HG02610 (cell line): ENCODE measurements around the gene SLC39A11.
"Not testable (repeated sequence)": the region's sequence is repeated elsewhere in the genome, so short reads cannot be mapped to it uniquely, and the experiment has no call there.

Experiments used
- ATAC-seq: cut with Tn5 transposase; IDR thresholded peaks from one replicate; pipeline ENCODE4 v1.9.1; 2021; ENCODE audit warnings: mild to moderate bottlenecking, moderate library complexity; ENCODE audit not compliant: unreplicated experiment

The SLC39A11 gene

GRCh38 chr17:73092523-73093135 lies at the start of gene SLC39A11:
TSS of gene SLC39A11 (minus strand) at chr17:73092688. CDS start at chr17:73088764, 3,924 bp downstream.
- peak; percentile 99 for ATAC-seq

DNA sequence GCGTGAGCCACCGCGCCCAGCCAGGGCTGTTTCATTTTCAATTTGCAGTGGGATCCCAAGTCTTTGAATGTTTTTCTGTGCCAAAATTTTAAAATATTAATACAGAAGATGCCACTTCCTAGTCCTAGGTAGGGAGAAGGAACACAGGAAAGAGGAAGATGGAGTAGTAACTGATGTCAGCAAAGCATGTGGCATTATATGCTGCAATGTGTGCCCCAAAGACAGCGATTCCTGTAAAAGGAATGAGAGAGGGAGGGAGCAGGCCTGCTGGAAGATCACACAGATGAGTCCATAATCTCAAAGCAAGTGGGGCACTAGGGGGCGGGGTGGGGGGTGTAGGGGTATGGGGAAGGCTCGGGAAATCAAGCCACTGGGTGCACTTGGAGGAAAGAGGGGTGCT lies 48.9 kb upstream of the SLC39A11 start:
- no peak for ATAC-seq

DNA sequence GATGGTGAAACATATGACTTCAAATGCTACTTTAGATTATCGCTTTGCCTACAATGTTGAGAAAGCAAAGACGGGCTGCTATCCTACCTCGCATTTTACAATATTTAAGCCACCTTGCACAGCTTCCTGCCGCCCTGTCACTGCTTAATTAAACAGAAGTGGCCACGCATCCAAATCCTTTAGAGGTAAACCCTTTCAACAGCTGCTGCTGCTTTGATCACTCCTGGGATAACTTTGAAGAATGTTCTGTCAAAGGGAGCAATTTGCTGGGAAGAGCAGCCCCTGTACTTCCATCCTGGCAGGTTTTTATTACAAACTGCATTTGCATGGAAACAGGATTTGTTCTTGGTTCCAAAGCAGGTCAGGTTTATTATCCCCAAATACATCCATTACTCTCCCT lies 48.1 kb upstream of the SLC39A11 start:
- ATAC-seq = no peak

- no peak for ATAC-seq
Measured at GRCh38 chr17:73139296-73139695, 46.8 kb upstream of the SLC39A11 start.

DNA sequence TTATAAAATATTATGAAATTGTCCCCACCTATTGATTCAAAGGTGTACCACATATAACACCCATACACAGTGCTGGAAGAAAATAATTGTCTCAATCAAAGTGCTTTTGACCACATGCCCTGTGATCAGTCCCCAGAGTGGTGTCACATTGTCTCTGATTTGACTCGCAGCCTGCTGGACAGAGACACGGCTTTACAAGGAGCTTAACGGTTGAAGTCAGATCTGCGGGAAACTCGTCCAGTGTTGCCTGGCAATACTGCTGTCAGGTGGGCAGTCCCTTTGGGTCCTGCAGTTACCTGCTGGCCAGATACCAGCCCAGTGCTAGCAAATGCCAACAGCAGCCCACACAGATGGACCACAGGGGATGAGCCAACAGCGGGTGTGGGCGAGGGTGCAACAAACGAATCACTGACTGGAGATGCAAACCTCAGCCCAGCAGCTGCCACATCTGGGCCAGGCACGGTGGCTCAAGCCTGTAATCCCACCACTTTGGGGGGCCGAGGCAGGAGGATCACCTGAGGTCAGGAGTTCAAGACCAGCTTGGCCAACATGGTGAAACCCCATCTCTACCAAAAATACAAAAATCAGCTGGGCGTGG lies 46.2 kb upstream of the SLC39A11 start:
- ATAC-seq = no peak

- no peak for ATAC-seq
Measured at GRCh38 chr17:73137376-73137775, 44.9 kb upstream of the SLC39A11 start.

- ATAC-seq = no peak
Measured at GRCh38 chr17:73135766-73136165, 43.3 kb upstream of the SLC39A11 start.

DNA sequence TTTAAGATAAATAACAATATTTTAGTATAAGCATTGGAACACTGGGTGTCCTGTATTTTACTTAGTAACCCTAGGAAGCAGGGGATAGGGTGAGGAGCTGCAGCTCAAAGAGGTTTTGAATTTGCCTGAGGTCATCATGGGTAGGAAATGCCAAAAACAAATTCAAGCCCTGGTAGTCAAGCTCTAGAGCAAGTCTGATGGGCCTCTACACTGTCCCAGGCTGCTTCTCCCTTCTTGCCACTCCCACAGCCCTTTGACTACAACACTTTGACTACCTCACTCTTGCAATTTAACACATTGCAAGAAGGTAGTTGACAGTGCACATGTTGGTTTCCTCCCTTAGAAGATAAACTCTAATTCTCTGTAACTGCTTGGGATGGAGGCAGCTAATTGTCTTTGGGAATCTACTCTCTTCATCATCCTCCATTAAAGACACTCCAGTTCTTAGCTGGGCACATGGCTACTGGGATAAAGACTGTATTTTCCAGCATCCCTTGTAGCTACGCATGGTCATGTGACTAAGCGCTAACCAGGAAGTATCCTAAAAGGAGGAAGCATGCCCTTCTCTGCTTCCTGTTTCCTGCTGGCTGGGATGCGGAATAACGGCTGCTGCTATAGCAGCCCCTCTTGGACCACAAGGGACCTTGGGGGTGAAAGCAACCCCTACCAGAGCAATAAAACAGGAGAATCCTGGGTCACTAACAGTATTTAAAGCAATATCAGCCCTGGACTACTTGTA lies 41.6 kb upstream of the SLC39A11 start:
- ATAC-seq = no peak

DNA sequence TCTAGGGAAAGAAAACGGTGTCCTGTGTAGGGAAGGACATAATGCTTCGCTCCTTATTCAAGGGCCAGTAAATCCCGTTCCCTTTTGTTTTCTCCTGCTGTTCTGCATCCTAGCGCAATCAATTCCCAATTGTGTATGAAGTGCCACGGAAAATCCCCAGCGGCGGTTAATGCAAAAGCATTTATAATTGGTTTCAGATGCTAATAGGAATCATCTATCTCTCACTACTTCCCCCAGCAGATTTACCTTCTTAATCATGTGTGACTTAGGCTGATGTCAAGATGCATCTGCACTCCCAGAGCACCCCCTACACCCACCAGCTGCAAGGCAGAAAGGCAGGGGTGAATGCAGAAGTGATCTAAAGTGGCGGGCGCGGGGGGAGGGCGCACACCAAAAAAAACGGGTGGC lies 39.6 kb upstream of the SLC39A11 start:
- no peak for ATAC-seq

- ATAC-seq = not testable (repeated sequence)
Measured at GRCh38 chr17:73131439-73131838, 39.0 kb upstream of the SLC39A11 start.

GRCh38 chr17:73130977-73131376 lies 38.5 kb upstream of the SLC39A11 start:
- ATAC-seq = no peak

DNA sequence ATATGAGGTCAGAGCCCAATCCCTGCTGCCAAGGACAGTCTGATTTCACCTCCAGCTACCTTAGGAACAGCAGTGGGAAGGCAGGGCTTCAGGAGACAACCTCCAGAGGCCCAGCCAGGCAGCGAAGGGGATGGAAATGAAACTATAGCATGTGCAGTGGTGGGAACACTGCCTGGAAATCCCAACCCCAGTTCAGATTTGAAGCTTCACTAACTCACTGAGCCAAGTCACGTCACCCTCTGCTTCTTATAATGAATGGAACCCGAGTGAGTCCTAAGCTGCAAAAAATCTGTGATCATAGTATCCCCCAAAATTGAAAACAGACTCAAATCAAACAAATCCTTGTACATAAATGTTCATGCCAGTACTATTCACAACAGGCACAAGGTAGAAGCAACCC lies 36.0 kb upstream of the SLC39A11 start:
- no peak for ATAC-seq

GRCh38 chr17:73126716-73127473 lies 34.4 kb upstream of the SLC39A11 start:
- ATAC-seq = no peak

DNA sequence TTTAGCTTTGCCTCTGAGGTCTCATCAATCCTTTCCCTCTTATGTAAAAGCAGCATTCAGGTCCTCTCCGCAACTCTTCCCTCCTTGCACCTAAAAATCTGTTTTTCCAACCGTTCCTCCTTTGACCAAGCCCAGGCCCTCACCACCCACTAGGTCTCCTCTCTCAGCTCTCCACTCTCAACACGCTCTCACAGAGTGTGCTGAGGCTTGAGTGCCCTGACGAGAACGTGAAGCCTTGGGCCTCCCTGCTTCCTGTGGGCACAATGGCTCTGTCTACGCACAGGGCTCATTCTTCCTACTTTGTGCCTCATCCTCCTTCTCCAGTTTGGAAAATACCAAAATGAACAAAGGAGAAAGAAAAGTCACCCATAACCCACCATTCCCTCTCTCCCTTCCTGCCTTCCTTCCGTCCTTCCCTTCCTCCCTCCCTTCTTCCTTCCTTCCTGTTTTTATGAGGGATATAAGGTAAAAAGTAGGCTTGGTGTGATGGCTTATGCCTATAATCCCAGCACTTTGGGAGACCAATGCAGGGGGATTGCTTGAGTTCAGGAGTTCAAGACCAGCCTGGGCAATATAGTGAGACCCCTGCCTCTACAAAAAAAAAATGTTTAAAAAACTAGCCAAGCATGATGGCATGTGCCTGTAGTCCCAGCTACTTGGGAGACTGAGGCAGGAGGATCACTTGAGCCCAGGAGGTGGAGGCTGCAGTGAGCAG lies 31.3 kb upstream of the SLC39A11 start:
- ATAC-seq = no peak

DNA sequence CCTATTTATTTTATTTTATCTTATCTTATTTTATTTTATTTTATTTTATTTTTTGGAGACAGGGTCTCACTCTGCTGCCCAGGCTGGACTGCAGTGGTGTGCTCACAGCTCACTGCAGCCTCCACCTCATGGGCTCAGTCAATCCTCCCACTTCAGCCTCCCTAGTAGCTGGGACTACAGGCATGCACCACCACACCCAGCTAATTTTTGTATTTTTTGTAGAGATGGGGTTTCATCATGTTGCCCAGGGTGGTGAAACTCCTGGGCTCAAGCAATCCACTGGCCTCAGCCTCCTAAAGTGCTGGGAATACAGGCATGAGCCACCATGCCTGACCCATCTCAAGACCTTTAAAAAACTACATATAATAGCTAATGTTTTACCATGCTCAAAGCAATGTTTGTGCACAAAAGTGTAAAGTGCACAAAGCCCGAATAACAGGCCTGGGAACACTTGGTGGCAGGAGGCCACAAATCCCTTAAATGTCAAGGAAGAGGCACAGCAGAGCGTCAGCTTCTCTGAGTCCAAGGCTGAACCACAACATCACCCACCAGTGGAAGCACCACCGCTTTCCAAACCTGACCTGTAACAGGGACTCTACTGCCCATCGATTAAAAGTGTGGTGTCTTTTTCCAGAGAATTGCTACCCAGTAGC lies 30.6 kb upstream of the SLC39A11 start:
- ATAC-seq = no peak

- ATAC-seq = no peak
Measured at GRCh38 chr17:73121506-73121905, 29.0 kb upstream of the SLC39A11 start.

GRCh38 chr17:73119631-73120030 lies 27.1 kb upstream of the SLC39A11 start:
- no peak for ATAC-seq

GRCh38 chr17:73118951-73119391 lies 26.5 kb upstream of the SLC39A11 start:
- no peak for ATAC-seq

DNA sequence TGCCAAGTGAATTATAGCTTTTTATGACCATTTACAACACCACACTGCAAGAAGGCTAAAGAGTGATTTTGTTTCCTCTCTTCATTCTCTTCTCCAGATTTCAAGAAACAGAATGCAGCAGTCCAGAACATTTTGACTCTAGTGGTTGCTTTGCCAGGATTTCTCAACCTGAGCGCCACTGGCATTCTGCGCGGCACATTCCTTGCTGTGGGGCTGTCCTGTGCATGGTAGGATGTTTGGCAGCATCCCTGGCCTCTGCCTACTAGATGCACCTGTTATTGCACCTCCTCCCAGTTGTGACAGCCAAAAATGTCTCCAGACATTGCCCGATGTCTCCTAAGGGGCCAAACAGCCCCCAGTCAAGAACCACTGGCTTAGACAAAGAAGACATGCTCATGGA lies 25.7 kb upstream of the SLC39A11 start:
- no peak for ATAC-seq

DNA sequence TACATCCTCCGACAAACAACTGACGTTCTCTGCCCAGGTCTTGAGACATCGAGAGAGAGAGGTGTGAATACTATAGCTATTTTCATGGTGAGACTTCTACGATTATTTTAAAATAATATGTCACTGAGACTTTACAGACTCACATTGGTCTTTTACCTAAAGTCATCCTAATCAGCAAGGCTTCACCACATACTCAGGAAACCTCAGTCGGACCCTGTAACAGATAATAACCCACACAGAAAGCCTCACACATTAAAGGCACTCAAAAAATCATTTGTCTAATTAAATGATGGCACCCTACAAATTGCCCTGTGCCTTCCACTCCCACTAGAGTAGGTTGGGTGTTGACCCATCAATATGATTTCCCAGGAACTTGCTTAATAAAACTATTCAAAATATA lies 19.8 kb upstream of the SLC39A11 start:
- ATAC-seq = no peak
